CD4-positive, alpha-beta T cell treated with Interleukin-4 for 1 hour (primary cell): ENCODE results near the gene PLAU.
"Not testable (repeated sequence)": the region's sequence is repeated elsewhere in the genome, so short reads cannot be mapped to it uniquely, and the experiment has no call there.

Source experiments
- DNase-seq, 2 donors: peaks; one replicate each; pipeline ENCODE4 v3.0.0-alpha.2; 2020 to 2022

Gene PLAU

DNA sequence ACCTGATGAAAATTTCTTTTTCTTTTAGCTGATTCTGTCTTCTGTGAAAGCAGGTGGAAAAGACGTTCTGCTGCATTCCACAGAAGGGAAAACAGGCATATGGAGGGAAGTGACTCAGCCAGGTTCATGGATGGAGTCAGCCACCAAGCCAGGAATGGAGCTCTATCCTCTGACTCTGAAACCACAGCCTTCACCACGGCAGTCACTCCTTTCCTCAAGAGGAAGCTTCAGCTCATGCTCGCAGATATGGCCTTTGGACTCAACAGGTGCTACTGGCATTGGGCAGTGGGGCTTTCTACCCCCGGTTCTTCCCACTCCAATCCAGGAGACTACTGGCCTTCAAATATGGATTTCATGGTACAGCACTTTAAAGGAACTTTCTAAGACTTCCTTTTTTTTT lies 11.5 kb upstream of the PLAU start:
- no peak for DNase-seq

DNA sequence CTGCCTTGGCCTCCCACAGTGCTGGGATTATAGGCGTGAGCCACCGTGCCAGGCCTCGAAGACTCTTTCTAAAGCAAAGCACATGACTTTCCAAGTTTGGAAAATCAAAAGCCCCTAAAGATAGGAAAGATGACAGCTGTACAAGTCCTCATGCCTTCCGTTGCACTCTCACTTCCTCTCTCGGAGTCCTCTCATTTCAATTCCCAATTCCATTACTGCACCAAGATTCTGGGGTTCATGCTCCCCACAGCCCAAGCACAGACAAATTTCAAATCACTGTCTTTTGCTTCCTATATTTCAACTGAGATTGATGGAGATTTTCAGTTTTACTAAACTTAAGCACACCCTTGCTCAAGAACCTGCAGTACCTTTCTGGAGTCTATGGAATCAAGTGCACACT lies 10.9 kb upstream of the PLAU start:
- DNase-seq: no peak

DNA sequence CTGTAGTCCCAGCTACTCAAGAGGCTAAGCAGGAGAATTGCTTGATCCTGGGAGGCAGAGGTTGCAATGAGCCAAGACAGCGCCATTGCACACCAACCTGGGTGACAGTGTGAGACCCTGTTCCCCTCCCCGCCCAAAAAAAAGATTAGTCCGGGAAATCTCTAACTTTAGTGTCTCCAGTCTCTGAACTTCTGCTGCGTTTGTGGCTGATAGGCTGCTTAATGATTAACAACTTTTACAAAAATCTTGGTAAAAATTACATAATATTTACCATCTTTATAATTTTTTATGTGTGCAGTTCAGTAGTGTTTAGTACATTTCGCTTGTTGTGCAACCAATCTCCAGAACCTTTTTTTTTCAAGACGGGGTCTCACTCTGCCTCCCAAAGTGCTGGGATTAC lies 9.7 kb upstream of the PLAU start:
- no peak for DNase-seq

DNA sequence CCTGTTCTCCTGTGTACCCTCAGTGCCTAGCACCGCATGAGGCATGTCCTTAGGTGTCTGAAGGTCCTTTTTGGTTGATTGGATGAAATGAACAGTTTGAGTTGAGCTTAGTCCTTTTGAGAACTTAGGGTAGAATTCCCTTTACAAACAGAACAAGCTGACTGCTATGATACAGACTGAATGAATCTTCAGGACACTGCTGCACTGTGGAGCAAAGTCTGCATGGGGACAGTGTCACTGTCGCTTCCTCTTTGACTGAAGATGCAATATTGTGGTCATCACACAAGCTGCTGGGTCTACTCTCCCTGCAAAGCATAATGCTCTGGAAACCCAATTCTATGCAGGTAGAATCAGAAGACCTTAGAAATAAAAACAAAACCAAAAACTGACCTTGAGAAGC lies 8.6 kb upstream of the PLAU start:
- DNase-seq: no peak

DNA sequence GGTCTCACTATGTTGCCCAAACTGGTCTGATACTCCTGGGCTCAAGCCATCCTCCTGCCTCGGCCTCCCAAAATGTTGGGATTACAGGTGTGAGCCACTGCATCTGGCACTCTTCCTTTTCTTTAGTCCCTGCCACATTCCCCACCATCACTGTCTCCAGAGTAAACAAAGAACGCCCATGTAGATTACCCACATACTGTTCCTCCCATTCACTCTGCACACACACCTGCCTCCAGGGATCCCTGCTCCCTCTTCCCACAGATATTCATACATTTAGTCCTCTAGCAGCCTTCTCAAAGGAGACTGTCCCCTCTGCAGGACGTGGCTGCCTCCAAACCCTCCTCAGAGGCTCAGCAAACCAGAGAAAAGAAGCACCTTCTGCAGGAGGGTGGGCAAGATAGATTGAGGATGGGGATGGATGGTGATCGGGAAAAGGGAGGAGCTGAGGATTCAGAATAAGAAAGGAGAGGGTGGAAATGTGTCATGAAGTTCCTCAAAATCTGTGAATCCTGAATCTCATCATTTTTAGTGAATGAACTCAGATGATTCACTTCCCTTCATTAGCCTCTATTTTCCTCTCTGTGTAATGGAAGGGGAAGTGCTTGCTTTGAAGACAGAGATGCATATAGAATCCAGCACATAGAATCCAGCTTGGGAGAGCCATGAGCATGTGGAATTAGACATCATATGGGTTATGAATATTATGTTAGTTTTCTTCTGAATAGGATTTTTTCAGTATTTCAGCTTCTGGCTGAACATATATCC lies 5.5 kb upstream of the PLAU start:
- DNase-seq: no peak

DNA sequence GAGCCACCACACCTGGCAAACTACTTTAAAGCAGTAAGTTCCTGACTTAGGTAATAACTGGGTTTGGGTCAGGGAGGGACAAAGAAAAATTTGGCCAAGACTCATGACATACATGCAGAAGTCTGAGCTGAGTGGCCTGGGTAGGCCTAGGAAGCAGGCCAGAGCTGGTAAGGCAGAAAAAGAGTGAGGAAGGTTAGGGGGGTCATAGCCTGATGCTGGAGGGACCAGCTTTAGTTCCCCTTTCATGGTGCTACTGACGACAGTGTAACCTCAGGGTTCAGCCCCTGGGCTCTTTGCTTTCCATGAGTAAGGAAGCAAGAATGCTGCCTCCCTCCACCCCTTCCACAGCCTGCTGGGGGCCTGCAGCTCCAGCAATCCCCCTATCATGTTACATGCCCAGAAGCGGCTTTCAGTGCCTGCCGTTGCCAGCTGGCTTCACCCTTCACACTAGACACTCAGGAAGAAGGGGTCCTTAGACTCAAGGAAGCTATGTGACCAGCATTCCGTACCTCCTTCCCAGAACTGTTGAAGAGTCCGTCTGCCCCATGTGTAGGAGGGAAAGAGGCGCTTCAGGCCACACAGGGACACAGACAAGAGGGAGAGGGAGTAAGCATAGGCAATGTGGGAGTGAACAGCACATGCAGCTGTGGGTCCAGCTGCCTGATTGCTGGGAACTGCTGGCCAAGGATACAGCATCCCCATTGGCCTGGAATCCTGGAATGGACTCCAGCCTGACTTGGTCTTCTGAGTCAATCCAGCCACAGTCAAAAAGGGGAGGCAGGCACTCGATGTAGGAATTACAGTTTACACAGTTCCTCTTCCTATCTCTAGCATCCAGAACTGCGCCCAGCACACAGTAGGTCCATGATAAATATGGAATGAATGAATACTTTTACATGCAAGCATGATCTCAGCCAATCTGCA lies 4.1 kb upstream of the PLAU start:
- DNase-seq: peak; percentile 19 to 53

GRCh38 chr10:73907841-73908517 lies 3.0 kb upstream of the PLAU start:
- DNase-seq: peak; percentile 22 to 71

GRCh38 chr10:73908853-73909539 lies 1.9 kb upstream of the PLAU start:
- peak; percentile 57 to 80 for DNase-seq

- no peak for DNase-seq
Measured at GRCh38 chr10:73909540-73910115, 1.3 kb upstream of the PLAU start.

GRCh38 chr10:73910401-73910763 lies 550 bp upstream of the PLAU start:
- no peak for DNase-seq

DNA sequence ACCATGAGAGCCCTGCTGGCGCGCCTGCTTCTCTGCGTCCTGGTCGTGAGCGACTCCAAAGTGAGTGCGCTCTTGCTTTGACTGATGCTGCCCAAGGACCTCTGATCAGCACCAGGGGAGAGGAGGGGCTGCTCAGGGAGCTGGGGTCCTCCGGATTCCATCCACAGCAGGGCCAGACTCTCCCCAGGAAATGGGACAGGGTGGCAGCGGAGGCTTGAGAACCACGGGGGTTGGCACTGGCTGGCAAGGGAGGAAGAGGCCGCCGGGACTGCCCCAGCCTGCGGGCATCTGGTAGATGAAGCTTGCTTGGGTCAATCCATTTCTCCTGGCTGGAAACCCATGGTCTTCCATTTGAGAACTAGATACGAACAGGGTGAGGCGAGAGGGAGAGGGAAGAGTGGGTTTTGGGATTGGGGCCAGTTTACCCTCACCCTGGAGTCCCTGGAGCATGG lies 647 bp downstream of the PLAU start:
- no peak for DNase-seq

DNA sequence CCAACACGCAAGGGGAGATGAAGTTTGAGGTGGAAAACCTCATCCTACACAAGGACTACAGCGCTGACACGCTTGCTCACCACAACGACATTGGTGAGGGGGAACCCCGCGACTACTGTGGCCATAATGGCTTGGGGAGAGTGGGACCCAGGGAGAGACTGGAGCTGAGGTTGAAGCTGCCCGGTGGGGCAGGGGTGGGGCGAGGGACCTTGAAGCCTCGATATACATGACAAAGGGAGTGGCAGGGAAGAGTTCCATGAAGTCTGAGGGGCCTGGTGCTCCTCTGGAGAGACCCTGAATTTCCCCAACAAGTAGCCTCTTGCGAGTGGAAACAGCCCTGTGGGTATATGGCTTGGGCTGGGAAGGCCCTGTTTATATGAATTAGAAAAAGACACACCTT lies 3.1 kb downstream of the PLAU start:
- no peak for DNase-seq

GRCh38 chr10:73915206-73915851 lies 4.4 kb downstream of the PLAU start:
- DNase-seq: no peak

DNA sequence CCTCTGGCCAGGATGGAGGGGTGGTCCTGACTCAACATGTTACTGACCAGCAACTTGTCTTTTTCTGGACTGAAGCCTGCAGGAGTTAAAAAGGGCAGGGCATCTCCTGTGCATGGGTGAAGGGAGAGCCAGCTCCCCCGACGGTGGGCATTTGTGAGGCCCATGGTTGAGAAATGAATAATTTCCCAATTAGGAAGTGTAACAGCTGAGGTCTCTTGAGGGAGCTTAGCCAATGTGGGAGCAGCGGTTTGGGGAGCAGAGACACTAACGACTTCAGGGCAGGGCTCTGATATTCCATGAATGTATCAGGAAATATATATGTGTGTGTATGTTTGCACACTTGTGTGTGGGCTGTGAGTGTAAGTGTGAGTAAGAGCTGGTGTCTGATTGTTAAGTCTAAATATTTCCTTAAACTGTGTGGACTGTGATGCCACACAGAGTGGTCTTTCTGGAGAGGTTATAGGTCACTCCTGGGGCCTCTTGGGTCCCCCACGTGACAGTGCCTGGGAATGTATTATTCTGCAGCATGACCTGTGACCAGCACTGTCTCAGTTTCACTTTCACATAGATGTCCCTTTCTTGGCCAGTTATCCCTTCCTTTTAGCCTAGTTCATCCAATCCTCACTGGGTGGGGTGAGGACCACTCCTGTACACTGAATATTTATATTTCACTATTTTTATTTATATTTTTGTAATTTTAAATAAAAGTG lies 6.0 kb downstream of the PLAU start:
- no peak for DNase-seq

- no peak for DNase-seq
Measured at GRCh38 chr10:73917566-73918305, 6.8 kb downstream of the PLAU start.

GRCh38 chr10:73919481-73919880 lies 8.5 kb downstream of the PLAU start:
- DNase-seq: not testable (repeated sequence)

DNA sequence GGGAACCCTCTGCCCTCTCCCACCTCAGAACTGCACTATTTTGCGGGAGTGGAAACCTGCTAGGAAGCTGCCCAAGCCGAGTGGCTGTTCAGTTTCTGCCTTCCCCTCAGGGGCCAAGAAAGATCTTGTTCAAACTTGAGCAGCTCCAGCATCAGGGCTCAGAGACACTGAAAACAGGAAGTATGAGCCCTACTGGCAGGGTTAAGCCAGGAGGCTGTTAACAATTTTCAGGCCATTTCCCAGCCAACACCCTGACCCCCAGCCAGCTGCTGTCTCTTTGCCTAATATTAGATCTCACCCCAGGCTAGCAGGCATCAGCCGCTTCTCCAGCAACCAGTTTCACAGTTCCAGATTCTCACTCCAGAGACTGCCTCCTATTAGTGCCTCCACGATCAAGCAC lies 9.2 kb downstream of the PLAU start:
- peak in 1 of 2 donors; percentile 27 for DNase-seq

GRCh38 chr10:73922007-73922863 lies 11.3 kb downstream of the PLAU start:
- DNase-seq: peak; percentile 31 to 72

DNA sequence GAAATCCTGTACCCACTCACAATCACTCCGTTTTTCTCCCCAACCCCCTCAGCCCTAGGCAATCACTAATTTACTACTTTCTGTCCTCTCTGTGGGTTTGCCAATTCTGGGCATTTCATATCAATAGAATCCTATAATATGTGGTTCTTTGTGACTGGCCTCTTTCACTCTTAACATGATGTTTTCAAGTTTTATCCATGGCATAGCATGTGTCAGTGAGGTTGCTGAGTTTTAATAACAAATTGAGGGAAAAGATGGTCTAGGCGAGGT lies 11.9 kb downstream of the PLAU start:
- no peak for DNase-seq
